M059J (cell line): Measurements from ENCODE around the gene USP14. TPM values are rescaled to one million over a fixed set of nuclear protein-coding genes. Genes with fewer than 3 reads are reported as not detected.

Source experiments
- DNase-seq: peaks from one replicate; pipeline ENCODE4 v3.0.0-alpha.2; 2012; ENCODE audit warnings: low read depth
- total RNA-seq: library from RNA; depleted of rRNA; stranded (reverse); fragments of >200 nt; shearing (Covaris generic); gene quantifications from 2 replicates; pipeline ENCODE4 v1.2.3, GENCODE V29; 2014

USP14 gene
- total RNA-seq, 1 experiment from 2014 or later: 42.3 TPM

GRCh38 chr18:159933-160332 is 1.6 kb downstream of the USP14 start:
- DNase-seq: no peak

- DNase-seq: no peak
These were observed 2.6 kb downstream of the USP14 start for GRCh38 chr18:160831-161570.

GRCh38 chr18:172361-172760 is 14.0 kb downstream of the USP14 start:
- no peak for DNase-seq

- no peak for DNase-seq
These were observed 21.1 kb downstream of the USP14 start for GRCh38 chr18:179499-179898.

- no peak for DNase-seq
These were observed 23.4 kb downstream of the USP14 start for GRCh38 chr18:181711-182110.

GRCh38 chr18:183769-184168 is 25.4 kb downstream of the USP14 start:
- DNase-seq: peak; percentile 3

GRCh38 chr18:189254-189653 is 30.9 kb downstream of the USP14 start:
- no peak for DNase-seq

GRCh38 chr18:191725-192124 is 33.4 kb downstream of the USP14 start:
- DNase-seq: no peak

GRCh38 chr18:192801-193200 is 34.4 kb downstream of the USP14 start:
- no peak for DNase-seq

- no peak for DNase-seq
These were observed 37.3 kb downstream of the USP14 start for GRCh38 chr18:195651-196050.

GRCh38 chr18:199214-199613 is 40.9 kb downstream of the USP14 start:
- peak; percentile 3 for DNase-seq

- DNase-seq: no peak
These were observed 41.4 kb downstream of the USP14 start for GRCh38 chr18:199768-200167.

- DNase-seq: no peak
These were observed 51.7 kb downstream of the USP14 start for GRCh38 chr18:210075-210474.

GRCh38 chr18:210733-211132 is 52.4 kb downstream of the USP14 start:
- no peak for DNase-seq

- DNase-seq: no peak
These were observed 53.2 kb downstream of the USP14 start for GRCh38 chr18:211582-211981.

- DNase-seq: no peak
These were observed 54.4 kb downstream of the USP14 start for GRCh38 chr18:212780-213179.

GRCh38 chr18:213505-213904 is 55.1 kb downstream of the USP14 start:
- DNase-seq: no peak

GRCh38 chr18:213966-214365 is 55.6 kb downstream of the USP14 start:
- DNase-seq: no peak

GRCh38 chr18:215448-216010 is 57.2 kb downstream of the USP14 start:
- DNase-seq: no peak

- peak; percentile 3 for DNase-seq
These were observed 59.4 kb downstream of the USP14 start for GRCh38 chr18:217532-218336.

- no peak for DNase-seq
These were observed 62.4 kb downstream of the USP14 start for GRCh38 chr18:220708-221107.

- DNase-seq: no peak
These were observed 67.4 kb downstream of the USP14 start for GRCh38 chr18:225745-226144.

- no peak for DNase-seq
These were observed 69.0 kb downstream of the USP14 start for GRCh38 chr18:227374-227773.
